ENCODE measurements around the gene PTPRM.

Gene PTPRM

GRCh38 chr18:8229040-8229439 is 661.9 kb downstream of the PTPRM start:
- Histone ChIP-seq H3K9me2 (replicated peaks; ENCODE audit: insufficient read depth, low read length) (no peaks in the 10 kb centered on the region), H3K27me3 (ENCODE audit: low read length) (no peaks in the 10 kb centered on the region), H3K4me2 (ENCODE audit: low read depth, low read length, poor library complexity, severe bottlenecking) (no peak overlapping the region), H3K36me3 (ENCODE audit: low read length) (no peaks in the 10 kb centered on the region), H3F3A (ENCODE audit: insufficient read depth) (no peaks in the 10 kb centered on the region), H3K9me3 (ENCODE audit: insufficient read depth, low read length) (no peaks in the 10 kb centered on the region), H4K20me1 (ENCODE audit: low read depth, low read length) (no peaks in the 10 kb centered on the region), H3K27ac (ENCODE audit: low read depth, low read length) (no peak overlapping the region), H3K9ac (ENCODE audit: low read length) (no peak overlapping the region), H2AFZ (ENCODE audit: low read depth, low read length, severe bottlenecking) (no peak overlapping the region), H3K79me2 (ENCODE audit: insufficient read depth, low read length) (no peaks in the 10 kb centered on the region), H3K4me3 (ENCODE audit: insufficient read depth, low read length, poor library complexity, severe bottlenecking) (no peak overlapping the region)
- TF ChIP-seq EZH2phosphoT487 (conservative IDR thresholded peaks at IDR 0.05; ENCODE audit: low read length) (no peak), CTCF (IDR thresholded peaks at IDR 0.05; ENCODE audit: insufficient read depth, low read length, poor library complexity, severe bottlenecking) (no peak)

- H2AFZ ChIP-seq (ENCODE audit: low read depth, low read length, severe bottlenecking): no peak overlapping the region
- no peak for TF ChIP-seq CTCF (IDR thresholded peaks at IDR 0.05; ENCODE audit: insufficient read depth, low read length, poor library complexity, severe bottlenecking)
- TF ChIP-seq EZH2phosphoT487 (conservative IDR thresholded peaks at IDR 0.05; ENCODE audit: low read length): no peak
- no peak overlapping the region for H3K27ac ChIP-seq (ENCODE audit: low read depth, low read length)
- no peaks in the 10 kb centered on the region for H3K9me2 ChIP-seq (replicated peaks; ENCODE audit: insufficient read depth, low read length)
- H3K36me3 ChIP-seq (ENCODE audit: low read length): no peaks in the 10 kb centered on the region
- H3K9ac ChIP-seq (ENCODE audit: low read length): no peak overlapping the region
- no peak overlapping the region for H3K4me3 ChIP-seq (ENCODE audit: insufficient read depth, low read length, poor library complexity, severe bottlenecking)
- H3K9me3 ChIP-seq (ENCODE audit: insufficient read depth, low read length): no peaks in the 10 kb centered on the region
- no peaks in the 10 kb centered on the region for H4K20me1 ChIP-seq (ENCODE audit: low read depth, low read length)
- H3F3A ChIP-seq (ENCODE audit: insufficient read depth): no peaks in the 10 kb centered on the region
- no peaks in the 10 kb centered on the region for H3K79me2 ChIP-seq (ENCODE audit: insufficient read depth, low read length)
- H3K27me3 ChIP-seq (ENCODE audit: low read length): no peaks in the 10 kb centered on the region
- H3K4me2 ChIP-seq (ENCODE audit: low read depth, low read length, poor library complexity, severe bottlenecking): no peak overlapping the region
These were observed 662.7 kb downstream of the PTPRM start for GRCh38 chr18:8229787-8230186.

DNA sequence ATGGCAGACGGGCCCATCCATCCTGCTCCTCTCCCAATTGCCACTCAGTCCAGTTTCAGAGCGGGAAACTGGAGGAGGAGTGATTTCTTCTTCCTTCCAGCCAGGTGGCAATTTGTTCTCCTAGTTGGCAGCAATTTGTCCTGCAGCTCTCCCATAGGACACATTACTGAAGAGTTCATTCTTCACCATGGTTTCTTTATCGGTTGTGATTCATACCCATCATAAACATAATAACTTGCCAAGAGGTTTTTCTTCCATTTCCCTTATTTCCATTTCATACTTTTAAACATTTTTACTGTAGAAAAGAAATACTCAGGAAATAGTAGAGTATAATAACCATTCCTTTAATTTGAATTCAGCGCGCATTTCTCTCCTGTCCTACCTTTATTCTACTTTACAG is 664.2 kb downstream of the PTPRM start:
- Histone ChIP-seq H3K4me2 (ENCODE audit: low read depth, low read length, poor library complexity, severe bottlenecking) (no peak overlapping the region), H3K27me3 (ENCODE audit: low read length) (no peaks in the 10 kb centered on the region), H3K36me3 (ENCODE audit: low read length) (no peaks in the 10 kb centered on the region), H3F3A (ENCODE audit: insufficient read depth) (no peaks in the 10 kb centered on the region), H3K9me2 (replicated peaks; ENCODE audit: insufficient read depth, low read length) (no peaks in the 10 kb centered on the region), H4K20me1 (ENCODE audit: low read depth, low read length) (no peaks in the 10 kb centered on the region), H3K9ac (ENCODE audit: low read length) (no peak overlapping the region), H3K4me3 (ENCODE audit: insufficient read depth, low read length, poor library complexity, severe bottlenecking) (no peak overlapping the region), H3K9me3 (ENCODE audit: insufficient read depth, low read length) (no peaks in the 10 kb centered on the region), H2AFZ (ENCODE audit: low read depth, low read length, severe bottlenecking) (no peak overlapping the region), H3K79me2 (ENCODE audit: insufficient read depth, low read length) (no peaks in the 10 kb centered on the region), H3K27ac (ENCODE audit: low read depth, low read length) (no peak overlapping the region)
- no peak for TF ChIP-seq EZH2phosphoT487 (conservative IDR thresholded peaks at IDR 0.05; ENCODE audit: low read length)
- no peak for TF ChIP-seq CTCF (IDR thresholded peaks at IDR 0.05; ENCODE audit: insufficient read depth, low read length, poor library complexity, severe bottlenecking)

DNA sequence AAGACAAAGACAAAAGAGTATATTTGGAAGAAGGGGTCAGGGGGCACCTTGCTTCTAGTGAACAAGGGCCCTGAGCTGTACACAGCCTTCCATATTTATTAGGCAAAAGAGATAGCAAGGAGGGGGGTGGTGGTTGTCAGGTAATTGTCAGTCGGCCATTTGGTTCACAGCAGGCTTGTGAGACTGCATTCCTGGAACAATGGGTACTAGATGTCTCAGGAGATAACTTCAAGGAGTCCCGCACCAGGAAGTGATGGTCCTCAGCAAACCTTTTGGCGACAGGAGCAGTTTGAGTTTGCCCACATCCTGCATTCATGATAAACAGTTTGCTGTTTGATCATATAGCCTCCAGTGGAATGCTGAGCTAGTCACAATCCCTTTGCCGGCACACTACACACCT is 665.7 kb downstream of the PTPRM start:
- Histone ChIP-seq H3K79me2 (ENCODE audit: insufficient read depth, low read length) (no peaks in the 10 kb centered on the region), H3K36me3 (ENCODE audit: low read length) (no peaks in the 10 kb centered on the region), H3K4me2 (ENCODE audit: low read depth, low read length, poor library complexity, severe bottlenecking) (no peak overlapping the region), H4K20me1 (ENCODE audit: low read depth, low read length) (no peaks in the 10 kb centered on the region), H3K9me2 (replicated peaks; ENCODE audit: insufficient read depth, low read length) (no peaks in the 10 kb centered on the region), H3F3A (ENCODE audit: insufficient read depth) (no peaks in the 10 kb centered on the region), H3K4me3 (ENCODE audit: insufficient read depth, low read length, poor library complexity, severe bottlenecking) (no peak overlapping the region), H2AFZ (ENCODE audit: low read depth, low read length, severe bottlenecking) (no peak overlapping the region), H3K9me3 (ENCODE audit: insufficient read depth, low read length) (no peaks in the 10 kb centered on the region), H3K9ac (ENCODE audit: low read length) (no peak overlapping the region), H3K27ac (ENCODE audit: low read depth, low read length) (no peak overlapping the region), H3K27me3 (ENCODE audit: low read length) (no peaks in the 10 kb centered on the region)
- TF ChIP-seq CTCF (IDR thresholded peaks at IDR 0.05; ENCODE audit: insufficient read depth, low read length, poor library complexity, severe bottlenecking) (no peak), EZH2phosphoT487 (conservative IDR thresholded peaks at IDR 0.05; ENCODE audit: low read length) (no peak)

Measured in SU-DHL-6 (cell line).